HG03280 (cell line): ENCODE measurements around the gene STK32C.
"Not testable (repeated sequence)": the region's sequence is repeated elsewhere in the genome, so short reads cannot be mapped to it uniquely, and the experiment has no call there.

Experiments used
- ATAC-seq: cut with Tn5 transposase; IDR thresholded peaks from one replicate; pipeline ENCODE4 v1.9.1; 2021; ENCODE audit warnings: mild to moderate bottlenecking, moderate library complexity; ENCODE audit not compliant: unreplicated experiment

STK32C gene

DNA sequence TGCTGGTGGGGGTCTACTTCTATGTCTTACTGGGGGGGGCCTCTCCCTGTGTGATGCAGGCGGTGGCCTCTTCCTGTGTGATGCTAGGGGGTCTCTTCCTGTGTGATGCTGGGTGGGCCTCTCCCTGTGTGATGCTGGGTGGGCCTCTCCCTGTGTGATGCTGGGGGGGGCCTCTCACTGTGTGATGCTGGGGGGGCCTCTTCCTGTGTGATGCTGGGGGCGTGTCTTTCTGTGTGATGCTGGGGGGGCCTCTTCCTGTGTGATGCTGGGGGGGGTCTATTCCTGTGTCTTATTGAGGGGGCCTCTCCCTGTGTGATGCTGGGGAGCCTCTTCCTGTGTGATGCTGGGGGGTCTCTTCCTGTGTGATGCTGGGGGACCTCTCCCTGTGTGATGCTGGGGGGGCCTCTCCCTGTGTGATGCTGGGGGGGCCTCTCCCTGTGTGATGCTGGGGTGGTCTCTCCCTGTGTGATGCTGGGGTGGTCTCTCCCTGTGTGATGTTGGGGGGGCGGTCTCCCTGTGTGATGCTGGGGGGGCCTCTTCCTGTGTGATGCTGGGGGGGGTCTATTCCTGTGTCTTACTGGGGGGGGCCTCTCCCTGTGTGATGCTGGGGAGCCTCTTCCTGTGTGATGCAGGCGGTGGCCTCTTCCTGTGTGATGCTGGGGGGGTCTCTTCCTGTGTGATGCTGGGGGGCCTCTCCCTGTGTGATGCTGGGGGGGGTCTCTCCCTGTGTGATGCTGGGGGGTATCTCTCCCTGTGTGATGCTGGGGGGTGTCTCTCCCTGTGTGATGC, 146.7 kb downstream of the STK32C start:
- ATAC-seq = not testable (repeated sequence)

DNA sequence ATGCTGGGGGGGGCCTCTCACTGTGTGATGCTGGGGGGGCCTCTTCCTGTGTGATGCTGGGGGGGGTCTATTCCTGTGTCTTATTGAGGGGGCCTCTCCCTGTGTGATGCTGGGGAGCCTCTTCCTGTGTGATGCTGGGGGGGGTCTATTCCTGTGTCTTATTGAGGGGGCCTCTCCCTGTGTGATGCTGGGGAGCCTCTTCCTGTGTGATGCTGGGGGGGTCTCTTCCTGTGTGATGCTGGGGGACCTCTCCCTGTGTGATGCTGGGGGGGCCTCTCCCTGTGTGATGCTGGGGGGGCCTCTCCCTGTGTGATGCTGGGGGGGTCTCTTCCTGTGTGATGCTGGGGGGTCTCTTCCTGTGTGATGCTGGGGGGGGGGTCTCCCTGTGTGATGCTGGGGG, 147.5 kb downstream of the STK32C start:
- ATAC-seq = not testable (repeated sequence)

DNA sequence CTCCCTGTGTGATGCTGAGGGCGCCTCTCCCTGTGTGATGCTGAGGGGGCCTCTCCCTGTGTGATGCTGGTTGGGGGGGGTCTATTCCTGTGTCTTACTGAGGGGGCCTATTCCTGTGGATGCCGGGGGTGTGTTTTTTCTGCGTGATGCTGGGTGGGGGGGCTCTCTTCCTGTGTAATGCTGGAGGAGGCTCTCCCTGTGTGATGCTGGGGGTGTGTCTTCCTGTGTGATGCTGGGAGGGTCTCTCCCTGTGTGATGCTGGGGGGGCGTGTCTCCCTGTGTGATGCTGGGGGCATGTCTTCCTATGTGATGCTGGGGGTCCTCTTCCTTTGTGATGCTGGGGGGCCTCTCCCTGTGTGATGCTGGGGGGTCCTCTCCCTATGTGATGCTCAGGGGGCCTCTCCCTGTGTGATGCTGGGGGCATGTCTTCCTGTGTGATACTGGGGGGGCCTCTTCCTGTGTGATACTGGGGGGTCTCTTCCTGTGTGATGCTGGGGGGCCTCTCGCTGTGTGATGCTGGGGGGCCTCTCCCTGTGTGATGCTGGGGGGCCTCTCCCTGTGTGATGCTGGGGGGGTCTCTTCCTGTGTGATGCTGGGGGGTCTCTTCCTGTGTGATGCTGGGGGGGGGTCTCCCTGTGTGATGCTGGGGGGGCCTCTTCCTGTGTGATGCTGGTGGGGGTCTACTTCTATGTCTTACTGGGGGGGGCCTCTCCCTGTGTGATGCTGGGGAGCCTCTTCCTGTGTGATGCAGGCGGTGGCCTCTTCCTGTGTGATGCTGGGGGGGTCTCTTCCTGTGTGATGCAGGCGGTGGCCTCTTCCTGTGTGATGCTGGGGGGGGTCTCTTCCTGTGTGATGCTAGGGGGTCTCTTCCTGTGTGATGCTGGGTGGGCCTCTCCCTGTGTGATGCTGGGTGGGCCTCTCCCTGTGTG, 148.2 kb downstream of the STK32C start:
- ATAC-seq = not testable (repeated sequence)

DNA sequence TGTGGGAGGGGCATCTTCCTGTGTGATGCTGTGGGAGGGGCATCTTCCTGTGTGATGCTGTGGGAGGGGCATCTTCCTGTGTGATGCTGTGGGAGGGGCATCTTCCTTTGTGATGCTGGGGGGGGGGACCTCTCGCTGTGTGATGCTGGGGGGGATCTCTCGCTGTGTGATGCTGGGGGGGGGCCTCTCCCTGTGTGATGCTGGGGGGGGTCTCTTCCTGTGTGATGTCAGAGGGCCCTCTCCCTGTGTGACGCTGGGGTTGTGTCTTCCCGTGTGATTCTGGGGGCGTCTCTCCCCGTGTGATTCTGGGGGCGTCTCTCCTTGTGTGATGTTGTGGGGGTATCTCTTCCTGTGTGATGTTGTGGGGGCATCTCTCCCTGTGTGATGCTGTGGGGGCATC, 148.9 kb downstream of the STK32C start:
- ATAC-seq = no peak

DNA sequence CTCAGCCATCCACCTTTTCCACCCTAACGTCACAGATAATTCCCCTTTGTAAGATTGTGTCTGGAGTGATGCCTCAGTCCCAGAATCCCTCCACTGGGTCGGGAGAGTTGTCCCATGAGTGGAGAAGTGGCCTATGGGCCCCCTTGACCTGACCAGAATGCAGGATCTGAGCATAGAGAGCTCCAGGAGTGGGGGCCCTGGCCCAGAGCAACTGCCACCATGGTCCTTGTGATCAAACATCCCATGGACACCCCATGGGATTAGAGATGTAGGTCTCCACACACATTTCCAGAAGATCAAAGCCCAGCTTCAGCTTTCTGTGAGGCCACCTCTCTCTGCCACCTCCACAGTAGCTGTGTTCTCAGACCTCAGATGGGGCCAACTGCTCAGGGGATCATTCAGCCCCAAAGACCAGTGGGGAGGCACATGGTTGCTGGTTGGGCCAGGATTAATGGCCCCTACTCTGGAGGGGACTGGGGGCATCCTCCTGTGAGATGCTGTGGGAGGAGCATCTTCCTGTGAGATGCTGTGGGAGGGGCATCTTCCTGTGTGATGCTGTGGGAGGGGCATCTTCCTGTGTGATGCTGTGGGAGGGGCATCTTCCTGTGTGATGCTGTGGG, 149.5 kb downstream of the STK32C start:
- no peak for ATAC-seq
